ENCODE measurements around the gene EML1.

EML1 gene

GRCh38 chr14:99982537-99983250 lies 189.5 kb downstream of the EML1 start:
- peak; percentile 27 to 45 for DNase-seq (ENCODE audit: extremely low read depth in 1 of 2, low read depth in 1 of 2)

- DNase-seq (ENCODE audit: extremely low read depth in 1 of 2, low read depth in 1 of 2): no peak
These were observed 190.2 kb downstream of the EML1 start for GRCh38 chr14:99983251-99984015.

- no peak for DNase-seq (ENCODE audit: extremely low read depth in 1 of 2, low read depth in 1 of 2)
These were observed 190.8 kb downstream of the EML1 start for GRCh38 chr14:99984036-99984435.

- no peak for DNase-seq (ENCODE audit: extremely low read depth in 1 of 2, low read depth in 1 of 2)
These were observed 193.2 kb downstream of the EML1 start for GRCh38 chr14:99986396-99986795.

GRCh38 chr14:99989032-99989431 lies 195.8 kb downstream of the EML1 start:
- no peak for DNase-seq (ENCODE audit: extremely low read depth in 1 of 2, low read depth in 1 of 2)

GRCh38 chr14:99990268-99991170 lies 197.3 kb downstream of the EML1 start:
- no peak for DNase-seq (ENCODE audit: extremely low read depth in 1 of 2, low read depth in 1 of 2)

- DNase-seq (ENCODE audit: extremely low read depth in 1 of 2, low read depth in 1 of 2): no peak
These were observed 198.1 kb downstream of the EML1 start for GRCh38 chr14:99991331-99991730.
